OCI-LY7 (cell line): ENCODE measurements around the gene METTL23. TPM values are rescaled to one million over a fixed set of nuclear protein-coding genes. Genes with fewer than 3 reads are reported as not detected.

Experiments used
- BruUV-seq: library from RNA; stranded (reverse); fragments of 400-500 nt; replicated peaks from 2 replicates; lab custom pipeline; 2021; lab: Mats Ljungman, UMichigan
- CTCF ChIA-PET: fragments of 300-600 bp; sonication (Branson Sonifier 250); formaldehyde crosslinking; loops from one replicate; lab custom pipeline; 2022; ENCODE audit warnings: antibody characterized with exemption; ENCODE audit not compliant: unreplicated experiment; lab: Charles Lee
- POLR2A ChIA-PET: fragments of 300-600 bp; sonication (Branson Sonifier 250); formaldehyde crosslinking; loops from one replicate; lab custom pipeline; 2022; ENCODE audit warnings: antibody characterized with exemption; lab: Charles Lee
- DNase-seq: peaks from one replicate; pipeline ENCODE4 v3.0.0-alpha.2; 2015; ENCODE audit warnings: low spot score
- H2AFZ ChIP-seq: fragments of 200-600 bp; sonication (generic), shearing (Covaris generic); 2 replicates; pipeline ENCODE4 v1.6.1; 2014; ENCODE audit warnings: mild to moderate bottlenecking, antibody characterized with exemption, low read length, moderate library complexity
- H3K27ac ChIP-seq: fragments of 200-600 bp; sonication (generic); 2 replicates; pipeline ENCODE4 v1.5.1; 2014; ENCODE audit warnings: mixed run types, low read depth, mild to moderate bottlenecking, moderate library complexity, low read length, inconsistent platforms; ENCODE audit not compliant: poor library complexity, severe bottlenecking
- H3K36me3 ChIP-seq: fragments of 200-600 bp; sonication (generic); 2 replicates; pipeline ENCODE4 v1.6.1; 2014; ENCODE audit warnings: mild to moderate bottlenecking, antibody characterized with exemption, low read length, moderate library complexity, mixed read lengths; ENCODE audit not compliant: insufficient read depth
- H3K4me1 ChIP-seq: fragments of 200-600 bp; sonication (generic); 2 replicates; pipeline ENCODE4 v1.5.1; 2014; ENCODE audit warnings: mild to moderate bottlenecking, low read length; ENCODE audit not compliant: insufficient read depth, poor library complexity, severe bottlenecking
- H3K4me2 ChIP-seq: fragments of 200-600 bp; sonication (generic); 2 replicates; pipeline ENCODE4 v1.6.1; 2014; ENCODE audit warnings: mild to moderate bottlenecking, low read length
- H3K4me3 ChIP-seq: fragments of 200-600 bp; sonication (generic); 2 replicates; pipeline ENCODE4 v1.5.1; 2014; ENCODE audit warnings: mild to moderate bottlenecking, low read depth, low read length; ENCODE audit not compliant: poor library complexity, severe bottlenecking
- H3K79me2 ChIP-seq: fragments of 200-600 bp; sonication (generic); 2 replicates; pipeline ENCODE4 v1.6.1; 2016; ENCODE audit warnings: low read depth, mild to moderate bottlenecking, low read length, moderate library complexity, mixed read lengths; ENCODE audit not compliant: insufficient read depth
- H3K9me2 ChIP-seq: fragments of 200-600 bp; sonication (generic); 2 replicates; pipeline ENCODE4 v1.6.1; 2016; ENCODE audit warnings: mild to moderate bottlenecking, low read length, mixed read lengths; ENCODE audit not compliant: insufficient read depth
- H3K9me3 ChIP-seq: fragments of 200-600 bp; sonication (generic); 2 replicates; pipeline ENCODE4 v1.6.1; 2014; ENCODE audit warnings: mild to moderate bottlenecking, mixed run types, low read length, mixed read lengths
- H4K20me1 ChIP-seq: fragments of 200-600 bp; sonication (generic); 2 replicates; pipeline ENCODE4 v1.6.1; 2014; ENCODE audit warnings: mild to moderate bottlenecking, antibody characterized with exemption, low read length, moderate library complexity, mixed read lengths; ENCODE audit not compliant: insufficient read depth
- CTCF ChIP-seq: fragments of 200-600 bp; sonication (generic); conservative IDR thresholded peaks from 2 replicates; pipeline ENCODE4 v1.5.1; 2014; ENCODE audit warnings: mild to moderate bottlenecking, antibody characterized with exemption, low read length, moderate library complexity, mixed read lengths
- EZH2phosphoT487 ChIP-seq: fragments of 200-600 bp; sonication (generic); IDR thresholded peaks from 2 replicates; pipeline ENCODE4 v1.6.1; 2018; ENCODE audit warnings: low read depth, borderline replicate concordance, mild to moderate bottlenecking, mixed run types, antibody characterized with exemption, low read length, moderate library complexity, mixed read lengths
- intact Hi-C: fragments of 100-400 bp; cut with micrococcal nuclease; formaldehyde crosslinking; loops from one replicate; pipeline ENCODE4 v1.10.0; 2022; ENCODE audit not compliant: unreplicated experiment
- total RNA-seq, 2 experiments: library from RNA; depleted of rRNA in 1 of 2; stranded (reverse); fragments of >200 nt in 1 of 2; shearing (Covaris generic) in 1 of 2; gene quantifications; 2 replicates each; pipeline ENCODE4 v1.2.3, GENCODE V29; 2014 to 2022

METTL23 gene
- total RNA-seq, 2 experiments from 2014 or later: 82.7 to 93.7 TPM

GRCh38 chr17:76716146-76716838 is 10.3 kb upstream of the METTL23 start:
- BruUV-seq: no TSS peak
- no peaks in the 10 kb centered on the region; the same call in 1 of the 2 replicates for H4K20me1 ChIP-seq
- POLR2A ChIA-PET: interaction anchor here (2.3 kb wide), 1 partner anchor 11 kb away, joined by 11 read pairs; the partner anchor contains the start of genes JMJD6 and METTL23
- H3K4me1 ChIP-seq: peaks cover 19% of the 10 kb centered on the region
- H3K4me2 ChIP-seq: no peak overlapping the region
- H3K4me3 ChIP-seq: no peak overlapping the region
- no peak overlapping the region for H2AFZ ChIP-seq
- intact Hi-C loops: no loop called here
- 0 out of 2 replicates have a peak, but pooled peaks cover 3% of the 10 kb centered on the region for H3K79me2 ChIP-seq
- H3K27ac ChIP-seq: no peak overlapping the region
- no peak for DNase-seq
- no peaks in the 10 kb centered on the region for H3K9me3 ChIP-seq
- H3K36me3 ChIP-seq: peaks cover 80% of the 10 kb centered on the region
- CTCF ChIA-PET: interaction anchor here (1.4 kb wide), 1 partner anchor 159 kb away, joined by 5 read pairs; no protein-coding TSS in a partner anchor
- H3K9me2 ChIP-seq: no peaks in the 10 kb centered on the region
- TF ChIP-seq EZH2phosphoT487 (no peak), CTCF (no peak)

- no TSS peak for BruUV-seq
- H3K9me2 ChIP-seq: no peaks in the 10 kb centered on the region
- TF ChIP-seq EZH2phosphoT487 (no peak), CTCF (no peak)
- H3K9me3 ChIP-seq: no peaks in the 10 kb centered on the region
- no peak overlapping the region for H3K4me3 ChIP-seq
- no peak overlapping the region for H2AFZ ChIP-seq
- H3K4me2 ChIP-seq: no peak overlapping the region
- H4K20me1 ChIP-seq: no peaks in the 10 kb centered on the region; the same call in 1 of the 2 replicates
- H3K27ac ChIP-seq: no peak overlapping the region
- H3K4me1 ChIP-seq: peaks cover 16% of the 10 kb centered on the region
- ChIA-PET POLR2A (interaction anchor here (2.3 kb wide), 1 partner anchor 10 kb away, joined by 11 read pairs; the partner anchor contains the start of genes JMJD6 and METTL23), CTCF (no interaction called here)
- DNase-seq: no peak
- H3K79me2 ChIP-seq: 0 out of 2 replicates have a peak, but pooled peaks cover 3% of the 10 kb centered on the region
- peaks cover 85% of the 10 kb centered on the region for H3K36me3 ChIP-seq
- intact Hi-C loops: no loop called here
Observed at GRCh38 chr17:76716839-76717215, 9.8 kb upstream of the METTL23 start.

- CTCF ChIA-PET: no interaction called here
- H3K79me2 ChIP-seq: peaks cover 10% of the 10 kb centered on the region
- no peak for DNase-seq
- peaks cover 97% of the 10 kb centered on the region for H3K36me3 ChIP-seq
- no TSS peak for BruUV-seq
- TF ChIP-seq EZH2phosphoT487 (no peak), CTCF (no peak)
- no peak overlapping the region for H3K27ac ChIP-seq
- POLR2A ChIA-PET: interaction anchor here (1.0 kb wide), 1 partner anchor 27 kb away, joined by 3 read pairs; no protein-coding TSS in a partner anchor
- no peak overlapping the region for H3K4me2 ChIP-seq
- peaks cover 16% of the 10 kb centered on the region for H3K4me1 ChIP-seq
- no peak overlapping the region for H3K4me3 ChIP-seq
- no peaks in the 10 kb centered on the region for H3K9me2 ChIP-seq
- H2AFZ ChIP-seq: no peak overlapping the region
- no peaks in the 10 kb centered on the region; the same call in 1 of the 2 replicates for H4K20me1 ChIP-seq
- intact Hi-C loops: no loop called here
- no peaks in the 10 kb centered on the region for H3K9me3 ChIP-seq
Observed at GRCh38 chr17:76718516-76718915, 8.1 kb upstream of the METTL23 start.
